GM19463 (cell line): ENCODE results near the gene ADGRA1.
"Not testable (repeated sequence)": the region's sequence is repeated elsewhere in the genome, so short reads cannot be mapped to it uniquely, and the experiment has no call there.

ENCODE experiments used
- ATAC-seq: cut with Tn5 transposase; IDR thresholded peaks from one replicate; pipeline ENCODE4 v1.9.1; 2021; ENCODE audit warnings: mild to moderate bottlenecking, moderate library complexity; ENCODE audit not compliant: unreplicated experiment

ADGRA1 gene, protein sequence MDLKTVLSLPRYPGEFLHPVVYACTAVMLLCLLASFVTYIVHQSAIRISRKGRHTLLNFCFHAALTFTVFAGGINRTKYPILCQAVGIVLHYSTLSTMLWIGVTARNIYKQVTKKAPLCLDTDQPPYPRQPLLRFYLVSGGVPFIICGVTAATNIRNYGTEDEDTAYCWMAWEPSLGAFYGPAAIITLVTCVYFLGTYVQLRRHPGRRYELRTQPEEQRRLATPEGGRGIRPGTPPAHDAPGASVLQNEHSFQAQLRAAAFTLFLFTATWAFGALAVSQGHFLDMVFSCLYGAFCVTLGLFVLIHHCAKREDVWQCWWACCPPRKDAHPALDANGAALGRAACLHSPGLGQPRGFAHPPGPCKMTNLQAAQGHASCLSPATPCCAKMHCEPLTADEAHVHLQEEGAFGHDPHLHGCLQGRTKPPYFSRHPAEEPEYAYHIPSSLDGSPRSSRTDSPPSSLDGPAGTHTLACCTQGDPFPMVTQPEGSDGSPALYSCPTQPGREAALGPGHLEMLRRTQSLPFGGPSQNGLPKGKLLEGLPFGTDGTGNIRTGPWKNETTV

GRCh38 chr10:133087679-133088178 is at the start of gene ADGRA1:
Gene ADGRA1, plus strand, starts transcription at chr10:133087924. Its CDS starts 986 bp downstream, at chr10:133088910.
- no peak for ATAC-seq

DNA sequence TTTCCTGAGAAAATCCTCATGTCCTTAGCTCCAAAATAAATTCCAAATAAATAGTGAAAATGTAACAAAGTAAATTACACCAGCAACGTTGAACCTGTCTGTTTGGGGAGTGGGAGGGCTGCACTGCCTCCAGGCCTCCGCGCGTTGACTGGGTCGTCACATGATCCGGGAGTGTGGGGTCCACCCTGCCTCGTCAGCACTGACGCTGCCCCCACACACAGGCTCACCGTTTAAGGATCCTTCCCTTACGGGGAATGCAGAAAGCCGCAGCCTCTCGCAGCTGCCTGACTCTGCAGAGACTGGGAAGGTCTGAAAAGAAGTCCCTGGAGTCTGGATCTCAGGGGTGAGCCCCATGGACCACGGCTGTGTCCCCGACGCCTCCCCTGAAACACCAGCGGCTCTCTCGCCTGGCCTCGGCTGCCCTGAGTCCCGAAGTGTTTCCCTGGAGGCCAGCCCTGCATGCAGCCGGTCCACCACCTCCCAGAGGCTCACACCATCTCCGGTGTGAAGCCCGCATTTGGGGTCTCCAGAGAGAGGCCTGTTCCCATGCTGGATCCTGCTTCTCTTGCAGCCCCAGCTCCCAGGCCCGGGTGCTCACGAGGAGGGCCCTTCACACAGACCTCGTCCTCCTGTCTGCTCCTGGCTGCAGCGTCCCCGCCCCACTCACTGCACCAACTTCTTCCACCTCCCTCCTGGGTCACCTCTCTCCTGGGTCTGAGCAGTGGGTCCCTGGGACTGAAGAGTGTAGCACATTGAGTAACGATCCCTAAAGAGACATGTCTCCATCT is 49.5 kb upstream of the ADGRA1 start:
- no peak for ATAC-seq

GRCh38 chr10:133039107-133039802 is 48.5 kb upstream of the ADGRA1 start:
- ATAC-seq = no peak

DNA sequence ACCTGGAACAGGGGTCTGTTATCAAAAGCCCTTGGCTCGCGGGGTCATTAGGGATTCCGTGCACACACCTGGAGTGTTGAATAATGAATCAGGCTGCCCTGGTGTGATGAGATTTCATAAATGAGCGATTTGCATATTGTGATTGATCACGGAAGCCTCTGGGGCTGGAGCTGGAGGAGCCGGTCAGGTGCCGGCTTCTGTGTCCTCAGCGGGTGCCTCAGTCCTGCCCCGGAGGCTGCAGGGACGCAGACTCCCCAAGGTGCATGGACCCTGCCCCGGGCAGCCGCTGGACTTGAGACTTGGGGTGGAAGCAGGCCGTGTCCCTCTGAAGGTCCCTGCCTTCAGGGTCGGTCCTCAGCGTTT is 47.9 kb upstream of the ADGRA1 start:
- ATAC-seq = no peak

DNA sequence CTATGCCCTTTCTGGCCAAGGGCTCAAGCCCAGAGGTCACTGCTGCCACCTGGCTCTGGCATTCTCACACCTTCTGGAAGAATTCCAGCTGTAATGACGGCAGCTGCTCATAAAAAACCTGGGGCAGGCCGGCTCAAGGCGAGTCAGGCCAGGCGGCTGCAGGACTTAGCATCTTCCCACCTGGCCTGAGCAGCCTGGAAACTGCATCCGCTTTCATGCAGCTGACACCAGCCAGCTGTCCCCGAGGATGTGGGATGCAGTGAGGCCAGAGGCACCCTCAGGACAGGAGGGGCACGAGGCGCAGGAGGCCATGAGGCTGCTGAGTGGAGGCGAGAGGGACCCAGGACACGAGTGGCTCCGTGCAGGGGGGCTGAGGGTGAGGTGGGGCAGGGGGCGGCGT is 47.5 kb upstream of the ADGRA1 start:
- no peak for ATAC-seq

DNA sequence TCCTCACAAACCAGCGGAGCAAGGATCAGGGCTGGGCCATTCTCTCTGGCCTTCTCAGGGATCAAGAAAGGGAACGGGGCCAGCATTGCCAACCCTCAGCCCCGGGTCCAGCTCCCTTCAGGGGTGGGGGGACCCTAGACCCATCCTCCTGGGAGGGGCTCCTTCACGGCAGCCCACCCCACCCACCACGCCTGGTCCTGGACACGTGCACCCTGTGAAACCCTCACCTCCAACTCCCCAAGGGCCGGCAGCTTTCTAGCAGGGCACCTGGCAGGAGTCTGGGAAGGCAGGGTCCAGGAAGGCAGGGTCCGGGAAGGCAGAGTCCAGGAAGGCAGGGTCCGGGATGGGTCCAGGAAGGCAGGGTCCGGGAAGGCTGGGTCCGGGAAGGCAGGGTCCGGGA is 46.6 kb upstream of the ADGRA1 start:
- ATAC-seq = no peak

DNA sequence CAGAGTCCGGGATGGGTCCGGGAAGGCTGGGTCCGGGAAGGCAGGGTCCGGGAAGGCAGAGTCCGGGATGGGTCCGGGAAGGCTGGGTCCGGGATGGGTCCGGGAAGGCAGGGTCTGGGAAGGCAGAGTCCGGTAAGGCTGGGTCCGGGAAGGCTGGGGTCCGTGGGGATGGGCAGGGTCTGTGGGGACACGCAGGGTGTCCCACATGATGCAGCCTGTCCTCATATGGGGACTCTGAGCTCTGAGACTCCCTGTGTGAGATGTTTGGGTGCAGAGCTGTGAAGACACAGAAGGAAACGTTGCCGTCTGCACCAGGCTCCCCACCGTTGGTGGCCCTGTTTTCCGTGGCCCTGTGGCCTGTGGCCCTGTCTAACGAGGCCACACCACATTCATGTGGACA is 45.7 kb upstream of the ADGRA1 start:
- ATAC-seq = no peak

GRCh38 chr10:133042816-133043215 is 44.9 kb upstream of the ADGRA1 start:
- no peak for ATAC-seq

- ATAC-seq = no peak
Observed at GRCh38 chr10:133043541-133044225, 44.0 kb upstream of the ADGRA1 start.

- no peak for ATAC-seq
Observed at GRCh38 chr10:133044401-133044811, 43.3 kb upstream of the ADGRA1 start.

- ATAC-seq = no peak
Observed at GRCh38 chr10:133045556-133046389, 42.0 kb upstream of the ADGRA1 start.

GRCh38 chr10:133046390-133046765 is 41.3 kb upstream of the ADGRA1 start:
- no peak for ATAC-seq

GRCh38 chr10:133047526-133048123 is 40.1 kb upstream of the ADGRA1 start:
- ATAC-seq = no peak

GRCh38 chr10:133048266-133048665 is 39.5 kb upstream of the ADGRA1 start:
- ATAC-seq = no peak

DNA sequence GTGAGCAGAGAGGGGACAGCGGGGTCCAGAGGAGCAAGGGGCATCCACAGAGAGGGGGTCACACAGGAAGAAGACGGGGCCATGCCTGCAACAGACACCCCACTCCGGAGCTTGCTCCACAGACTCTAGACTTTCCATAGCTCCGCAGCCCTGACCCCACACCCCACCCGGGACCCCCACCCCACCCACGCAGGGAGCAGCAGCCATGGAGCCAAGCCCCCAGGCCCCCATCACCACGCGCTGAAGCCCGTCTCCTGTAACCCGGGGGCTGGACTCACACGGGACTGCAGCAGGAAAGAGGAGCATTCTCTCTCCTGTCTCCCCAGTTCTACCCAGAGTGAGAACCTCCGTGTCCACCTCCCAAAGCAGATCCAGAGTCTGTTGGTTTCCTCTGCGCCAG is 38.8 kb upstream of the ADGRA1 start:
- no peak for ATAC-seq

DNA sequence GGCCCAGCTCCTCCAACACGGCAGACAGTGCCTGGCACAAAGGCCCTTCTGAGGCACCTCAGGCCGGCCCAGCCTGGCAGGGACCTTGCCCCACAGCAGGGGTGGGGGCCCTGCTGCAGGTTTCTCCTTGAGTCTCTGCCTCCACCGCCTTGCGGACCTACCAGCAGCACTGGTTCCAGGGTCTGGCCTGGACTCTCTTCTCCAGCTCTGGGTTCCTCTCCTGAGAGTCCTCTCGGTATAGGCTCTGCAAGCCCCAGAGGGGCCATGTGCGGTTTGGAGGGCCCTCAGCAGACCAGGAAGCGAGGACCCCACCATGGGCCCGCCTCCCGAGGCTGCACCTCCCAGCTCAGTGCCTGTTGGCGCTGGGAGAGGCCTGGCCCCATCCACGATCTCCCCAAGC is 38.1 kb upstream of the ADGRA1 start:
- no peak for ATAC-seq

- ATAC-seq = no peak
Observed at GRCh38 chr10:133050371-133050770, 37.4 kb upstream of the ADGRA1 start.

GRCh38 chr10:133052076-133052475 is 35.6 kb upstream of the ADGRA1 start:
- ATAC-seq = no peak

GRCh38 chr10:133053527-133054133 is 34.1 kb upstream of the ADGRA1 start:
- ATAC-seq = not testable (repeated sequence)
